Measurements from ENCODE around the gene SPHK1.

DNA sequence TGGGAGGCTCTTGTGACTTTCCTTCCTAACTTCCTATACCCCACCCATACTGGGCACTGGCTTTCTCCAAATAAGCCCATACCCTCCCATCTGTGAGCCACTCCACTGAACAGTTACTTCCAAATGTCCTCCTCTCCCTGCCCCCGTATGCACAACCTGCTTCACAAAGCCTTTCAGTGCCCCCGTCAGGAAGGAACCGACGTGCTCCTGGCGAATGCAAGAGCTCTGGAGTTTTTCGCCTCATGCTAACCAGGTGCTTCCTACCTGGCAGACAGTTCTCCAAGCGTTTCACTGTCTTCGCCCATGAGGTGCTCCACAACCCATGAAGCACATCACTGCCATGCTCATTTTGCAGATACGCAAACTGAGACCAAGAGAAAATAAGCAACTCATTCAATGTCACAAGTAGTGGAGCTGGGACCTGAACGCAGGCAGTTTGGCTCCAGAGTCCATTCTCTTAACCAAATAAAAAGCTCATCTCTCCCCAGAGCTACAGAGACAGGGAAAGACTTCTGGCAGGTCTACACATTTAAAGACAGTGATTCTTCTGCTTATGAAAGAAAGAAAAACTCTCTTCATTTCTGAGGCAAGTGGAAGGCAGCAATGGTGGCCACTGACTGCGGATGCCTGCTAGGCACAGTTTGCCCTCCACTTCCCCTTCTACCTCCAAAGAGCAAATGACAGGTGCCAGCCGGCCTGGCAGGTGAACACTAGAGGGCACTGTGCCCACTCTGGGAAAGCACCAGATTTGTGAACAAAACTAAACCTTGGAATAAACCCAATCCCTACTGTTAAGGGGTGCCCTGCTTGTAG is 23.8 kb downstream of the SPHK1 start:
- TF ChIP-seq, protein P1, sequence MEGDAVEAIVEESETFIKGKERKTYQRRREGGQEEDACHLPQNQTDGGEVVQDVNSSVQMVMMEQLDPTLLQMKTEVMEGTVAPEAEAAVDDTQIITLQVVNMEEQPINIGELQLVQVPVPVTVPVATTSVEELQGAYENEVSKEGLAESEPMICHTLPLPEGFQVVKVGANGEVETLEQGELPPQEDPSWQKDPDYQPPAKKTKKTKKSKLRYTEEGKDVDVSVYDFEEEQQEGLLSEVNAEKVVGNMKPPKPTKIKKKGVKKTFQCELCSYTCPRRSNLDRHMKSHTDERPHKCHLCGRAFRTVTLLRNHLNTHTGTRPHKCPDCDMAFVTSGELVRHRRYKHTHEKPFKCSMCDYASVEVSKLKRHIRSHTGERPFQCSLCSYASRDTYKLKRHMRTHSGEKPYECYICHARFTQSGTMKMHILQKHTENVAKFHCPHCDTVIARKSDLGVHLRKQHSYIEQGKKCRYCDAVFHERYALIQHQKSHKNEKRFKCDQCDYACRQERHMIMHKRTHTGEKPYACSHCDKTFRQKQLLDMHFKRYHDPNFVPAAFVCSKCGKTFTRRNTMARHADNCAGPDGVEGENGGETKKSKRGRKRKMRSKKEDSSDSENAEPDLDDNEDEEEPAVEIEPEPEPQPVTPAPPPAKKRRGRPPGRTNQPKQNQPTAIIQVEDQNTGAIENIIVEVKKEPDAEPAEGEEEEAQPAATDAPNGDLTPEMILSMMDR (IDR thresholded peaks at IDR 0.05 in 4 of 5, conservative IDR thresholded peaks at IDR 0.05 in 1 of 5): peak; percentile 65 to 77 (median 66)
- no peak for TF ChIP-seq POLR2A (IDR thresholded peaks at IDR 0.05)

Data from gastrocnemius medialis (tissue), 4 donors.